Measurements from ENCODE around the gene HEXB. TPM values are rescaled to one million over a fixed set of nuclear protein-coding genes. Genes with fewer than 3 reads are reported as not detected.

HEXB gene
- total RNA-seq, 1 experiment from 2014 or later = 248 TPM

DNA sequence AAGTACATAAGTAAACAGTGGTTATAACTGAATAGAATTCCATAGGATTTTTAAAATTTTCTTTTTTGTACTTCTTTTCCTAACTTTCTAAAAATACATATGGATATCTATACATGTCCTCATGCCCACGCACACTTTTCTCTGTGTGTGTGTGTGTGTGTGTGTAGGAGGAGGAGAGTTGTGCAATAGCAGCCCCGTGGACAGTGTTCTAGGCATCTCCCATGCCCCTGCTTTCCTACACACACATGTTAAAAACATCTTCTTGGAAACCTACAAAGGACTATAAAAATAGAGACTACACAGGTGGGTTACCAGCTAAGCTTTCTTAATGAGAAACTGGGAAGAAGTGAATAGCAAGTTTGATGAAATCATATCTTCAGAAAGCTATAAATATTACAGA, 19.8 kb upstream of the HEXB start:
- H3K27ac ChIP-seq (ENCODE audit: low read length) = no peak overlapping the region
- DNase-seq (ENCODE audit: low read depth, low spot score) (no peak), ATAC-seq (no peak)
- in situ Hi-C loops (cut with HindIII; ENCODE audit: low pct_unique_long_range_greater_than_20kb, low sequenced_read_pairs) (no loop called here), intact Hi-C loops (cut with micrococcal nuclease; ENCODE audit: unreplicated experiment) (no loop called here)
- no TSS peak for BruUV-seq (replicated peaks)
- no peaks in the 10 kb centered on the region; the same call in 1 of the 2 replicates for H3K9me3 ChIP-seq (ENCODE audit: control insufficient read depth, insufficient read depth, low read depth, low read length)
- POLR2A ChIA-PET = no interaction called here
- peaks cover 2% of the 10 kb centered on the region; the same call in 1 of the 2 replicates for H3K27me3 ChIP-seq (ENCODE audit: control insufficient read depth, insufficient read depth, low read length)
- H3K4me1 ChIP-seq (ENCODE audit: control insufficient read depth, insufficient read depth, low read length) = no peaks in the 10 kb centered on the region
- H3K36me3 ChIP-seq (ENCODE audit: control insufficient read depth, insufficient read depth, low read length) = no peaks in the 10 kb centered on the region
- CTCF ChIA-PET = no interaction called here
- TF ChIP-seq, protein P1, sequence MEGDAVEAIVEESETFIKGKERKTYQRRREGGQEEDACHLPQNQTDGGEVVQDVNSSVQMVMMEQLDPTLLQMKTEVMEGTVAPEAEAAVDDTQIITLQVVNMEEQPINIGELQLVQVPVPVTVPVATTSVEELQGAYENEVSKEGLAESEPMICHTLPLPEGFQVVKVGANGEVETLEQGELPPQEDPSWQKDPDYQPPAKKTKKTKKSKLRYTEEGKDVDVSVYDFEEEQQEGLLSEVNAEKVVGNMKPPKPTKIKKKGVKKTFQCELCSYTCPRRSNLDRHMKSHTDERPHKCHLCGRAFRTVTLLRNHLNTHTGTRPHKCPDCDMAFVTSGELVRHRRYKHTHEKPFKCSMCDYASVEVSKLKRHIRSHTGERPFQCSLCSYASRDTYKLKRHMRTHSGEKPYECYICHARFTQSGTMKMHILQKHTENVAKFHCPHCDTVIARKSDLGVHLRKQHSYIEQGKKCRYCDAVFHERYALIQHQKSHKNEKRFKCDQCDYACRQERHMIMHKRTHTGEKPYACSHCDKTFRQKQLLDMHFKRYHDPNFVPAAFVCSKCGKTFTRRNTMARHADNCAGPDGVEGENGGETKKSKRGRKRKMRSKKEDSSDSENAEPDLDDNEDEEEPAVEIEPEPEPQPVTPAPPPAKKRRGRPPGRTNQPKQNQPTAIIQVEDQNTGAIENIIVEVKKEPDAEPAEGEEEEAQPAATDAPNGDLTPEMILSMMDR (IDR thresholded peaks at IDR 0.05) = no peak
- TF ChIP-seq TCF7L2 (IDR thresholded peaks at IDR 0.05; ENCODE audit: low read depth, low read length) (no peak), POLR2AphosphoS5 (IDR thresholded peaks at IDR 0.05; ENCODE audit: low read depth, low read length) (no peak)
- no peak overlapping the region for H3K4me3 ChIP-seq (ENCODE audit: low read depth in 2 of 2, low read length in 2 of 2)

DNA sequence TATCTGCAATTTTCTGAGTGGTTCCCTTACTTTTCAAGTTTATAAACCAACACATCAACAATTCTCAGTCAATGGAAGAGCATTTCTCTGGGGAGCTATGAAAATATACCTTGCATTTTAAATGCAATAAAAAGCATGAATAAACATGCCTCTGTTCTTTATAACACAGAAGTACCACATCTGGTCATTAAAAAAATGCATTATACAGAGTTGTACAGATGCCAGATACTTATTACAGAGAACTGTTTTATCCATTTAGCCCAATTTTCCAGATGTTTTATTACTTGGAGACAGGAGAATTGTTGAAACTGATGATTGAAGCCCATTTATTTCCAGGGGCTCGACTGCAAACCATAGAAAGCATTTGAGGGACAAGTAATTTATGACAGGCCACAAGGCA, 19.2 kb upstream of the HEXB start:
- intact Hi-C loops (cut with micrococcal nuclease; ENCODE audit: unreplicated experiment) (no loop called here), in situ Hi-C loops (cut with HindIII; ENCODE audit: low pct_unique_long_range_greater_than_20kb, low sequenced_read_pairs) (no loop called here)
- Histone ChIP-seq H3K27me3 (ENCODE audit: control insufficient read depth, insufficient read depth, low read length) (peaks cover 2% of the 10 kb centered on the region; the same call in 1 of the 2 replicates), H3K9me3 (ENCODE audit: control insufficient read depth, insufficient read depth, low read depth, low read length) (no peaks in the 10 kb centered on the region; the same call in 1 of the 2 replicates), H3K4me3 (ENCODE audit: low read depth in 2 of 2, low read length in 2 of 2) (no peak overlapping the region), H3K36me3 (ENCODE audit: control insufficient read depth, insufficient read depth, low read length) (no peaks in the 10 kb centered on the region), H3K27ac (ENCODE audit: low read length) (no peak overlapping the region), H3K4me1 (ENCODE audit: control insufficient read depth, insufficient read depth, low read length) (no peaks in the 10 kb centered on the region)
- ATAC-seq = no peak
- TF ChIP-seq, protein P2, sequence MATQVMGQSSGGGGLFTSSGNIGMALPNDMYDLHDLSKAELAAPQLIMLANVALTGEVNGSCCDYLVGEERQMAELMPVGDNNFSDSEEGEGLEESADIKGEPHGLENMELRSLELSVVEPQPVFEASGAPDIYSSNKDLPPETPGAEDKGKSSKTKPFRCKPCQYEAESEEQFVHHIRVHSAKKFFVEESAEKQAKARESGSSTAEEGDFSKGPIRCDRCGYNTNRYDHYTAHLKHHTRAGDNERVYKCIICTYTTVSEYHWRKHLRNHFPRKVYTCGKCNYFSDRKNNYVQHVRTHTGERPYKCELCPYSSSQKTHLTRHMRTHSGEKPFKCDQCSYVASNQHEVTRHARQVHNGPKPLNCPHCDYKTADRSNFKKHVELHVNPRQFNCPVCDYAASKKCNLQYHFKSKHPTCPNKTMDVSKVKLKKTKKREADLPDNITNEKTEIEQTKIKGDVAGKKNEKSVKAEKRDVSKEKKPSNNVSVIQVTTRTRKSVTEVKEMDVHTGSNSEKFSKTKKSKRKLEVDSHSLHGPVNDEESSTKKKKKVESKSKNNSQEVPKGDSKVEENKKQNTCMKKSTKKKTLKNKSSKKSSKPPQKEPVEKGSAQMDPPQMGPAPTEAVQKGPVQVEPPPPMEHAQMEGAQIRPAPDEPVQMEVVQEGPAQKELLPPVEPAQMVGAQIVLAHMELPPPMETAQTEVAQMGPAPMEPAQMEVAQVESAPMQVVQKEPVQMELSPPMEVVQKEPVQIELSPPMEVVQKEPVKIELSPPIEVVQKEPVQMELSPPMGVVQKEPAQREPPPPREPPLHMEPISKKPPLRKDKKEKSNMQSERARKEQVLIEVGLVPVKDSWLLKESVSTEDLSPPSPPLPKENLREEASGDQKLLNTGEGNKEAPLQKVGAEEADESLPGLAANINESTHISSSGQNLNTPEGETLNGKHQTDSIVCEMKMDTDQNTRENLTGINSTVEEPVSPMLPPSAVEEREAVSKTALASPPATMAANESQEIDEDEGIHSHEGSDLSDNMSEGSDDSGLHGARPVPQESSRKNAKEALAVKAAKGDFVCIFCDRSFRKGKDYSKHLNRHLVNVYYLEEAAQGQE (IDR thresholded peaks at IDR 0.05; ENCODE audit: insufficient read depth in 1 of 2, low read depth in 2 of 2, low read length in 1 of 2) = no peak
- TF ChIP-seq SIN3A (IDR thresholded peaks at IDR 0.05; ENCODE audit: borderline replicate concordance, insufficient read depth, low read depth, low read length) (no peak), TCF7L2 (IDR thresholded peaks at IDR 0.05; ENCODE audit: low read depth, low read length) (no peak), POLR2AphosphoS5 (IDR thresholded peaks at IDR 0.05; ENCODE audit: low read depth, low read length) (no peak)
- TF ChIP-seq, protein P1 (IDR thresholded peaks at IDR 0.05) = no peak
- POLR2A ChIA-PET = no interaction called here
- DNase-seq (ENCODE audit: low read depth, low spot score) = no peak
- CTCF ChIA-PET = no interaction called here
- BruUV-seq (replicated peaks) = no TSS peak

Data from Panc1 (cell line).